GM12878 (cell line): ENCODE results near the gene DYSF. TPM values are rescaled to one million over a fixed set of nuclear protein-coding genes. Genes with fewer than 3 reads are reported as not detected.

ENCODE experiments used
- ATAC-seq: fragments of 200-7000 bp; cut with Tn5 transposase; 3 replicates; pipeline ENCODE4 v1.9.1; 2020; ENCODE audit warnings: mild to moderate bottlenecking, moderate library complexity
- BruUV-seq: library from RNA; stranded (reverse); fragments of 400-500 nt; replicated peaks from 2 replicates; lab custom pipeline; 2021; lab: Mats Ljungman, UMichigan
- CTCF ChIA-PET: fragments of 300-600 bp; sonication (Branson Sonifier 250); formaldehyde crosslinking; extraction: SDS; loops from one replicate; lab custom pipeline; 2021; ENCODE audit warnings: inconsistent platforms; lab: Yijun Ruan, JAX
- POLR2A ChIA-PET: fragments of 350-600 bp; formaldehyde crosslinking; extraction: SDS; loops from one replicate; lab custom pipeline; 2021; ENCODE audit warnings: inconsistent platforms; lab: Charles Lee
- RAD21 ChIA-PET: fragments of 300-600 bp; sonication (Branson Sonifier 250); formaldehyde crosslinking; loops from one replicate; lab custom pipeline; 2023; ENCODE audit warnings: antibody characterized with exemption; ENCODE audit not compliant: unreplicated experiment; lab: Charles Lee
- SMC1A ChIA-PET: fragments of 300-600 bp; sonication (Branson Sonifier 250); formaldehyde crosslinking; loops from one replicate; lab custom pipeline; 2023; ENCODE audit not compliant: unreplicated experiment, uncharacterized antibody; lab: Charles Lee
- DNase-seq: peaks from one replicate; pipeline ENCODE4 v3.0.0-alpha.2; 2011; ENCODE audit warnings: low read depth, low spot score
- FAIRE-seq: peaks from 3 replicates; lab custom pipeline; 2011; peaks lifted over from hg19 to GRCh38; lab: Jason Lieb, UNC
- H2AFZ ChIP-seq: 2 replicates; pipeline ENCODE4 v1.6.0; 2011; ENCODE audit warnings: low read depth, low read length, control low read depth; ENCODE audit not compliant: control insufficient read depth
- H3K27ac ChIP-seq: 2 replicates; pipeline ENCODE4 v1.5.1; 2011; ENCODE audit warnings: control low read depth; ENCODE audit not compliant: control insufficient read depth, insufficient read depth
- H3K27me3 ChIP-seq, 2 experiments: replicated peaks in 1 of 2; 2 replicates each; pipeline versions ENCODE4 v1.6.0 to v1.6.1; 2011; ENCODE audit warnings: low read length in 1 of 2; ENCODE audit not compliant: control insufficient read depth in 2 of 2, insufficient read depth in 2 of 2
- H3K36me3 ChIP-seq, 2 experiments: 2 replicates each; pipeline ENCODE4 v1.5.1; 2011; ENCODE audit warnings: low read length in 1 of 2; ENCODE audit not compliant: control insufficient read depth in 2 of 2, insufficient read depth in 2 of 2
- H3K4me1 ChIP-seq: 2 replicates; pipeline ENCODE4 v1.6.1; 2011; ENCODE audit warnings: mild to moderate bottlenecking, low read length, moderate library complexity, mixed read lengths; ENCODE audit not compliant: control insufficient read depth, insufficient read depth
- H3K4me2 ChIP-seq: 2 replicates; pipeline ENCODE4 v1.6.0; 2011; ENCODE audit warnings: control low read depth; ENCODE audit not compliant: control insufficient read depth, insufficient read depth
- H3K4me3 ChIP-seq: fragments of 200-600 bp; sonication (generic); 2 replicates; pipeline ENCODE4 v1.5.1; 2016
- H3K79me2 ChIP-seq: 2 replicates; pipeline ENCODE4 v1.6.0; 2011; ENCODE audit warnings: low read length; ENCODE audit not compliant: control insufficient read depth, insufficient read depth
- H3K9ac ChIP-seq: 2 replicates; pipeline ENCODE4 v1.8.0; 2011; ENCODE audit warnings: low read length, control low read depth, mixed read lengths; ENCODE audit not compliant: control insufficient read depth, insufficient read depth
- H3K9me3 ChIP-seq: replicated peaks from 3 replicates; pipeline ENCODE4 v1.5.1; 2011; ENCODE audit warnings: mild to moderate bottlenecking, low read length; ENCODE audit not compliant: control insufficient read depth, insufficient read depth
- H4K20me1 ChIP-seq: 2 replicates; pipeline ENCODE4 v1.6.0; 2011; ENCODE audit not compliant: control insufficient read depth, insufficient read depth
- HDAC2 ChIP-seq: fragments of 200-600 bp; sonication (generic); IDR thresholded peaks from 2 replicates; pipeline ENCODE4 v1.6.1; 2017
- HDAC6 ChIP-seq: fragments of 200-600 bp; sonication (generic); IDR thresholded peaks from one replicate; pipeline ENCODE4 v1.8.0; 2017; ENCODE audit warnings: antibody characterized with exemption; ENCODE audit not compliant: unreplicated experiment
- IKZF2 ChIP-seq, 2 experiments: fragments of 450-650 bp; IDR thresholded peaks; 2 replicates each; pipeline ENCODE4 v1.6.1; 2017; ENCODE audit warnings: mild to moderate bottlenecking in 2 of 2, moderate library complexity in 2 of 2
- MEF2B ChIP-seq: fragments of 450-650 bp; IDR thresholded peaks from 2 replicates; pipeline ENCODE4 v1.6.1; 2018; ENCODE audit warnings: mild to moderate bottlenecking, moderate library complexity; ENCODE audit not compliant: partially characterized antibody, poor library complexity, severe bottlenecking
- NBN ChIP-seq: fragments of 450-650 bp; IDR thresholded peaks from 2 replicates; pipeline ENCODE4 v1.6.1; 2016
- RAD51 ChIP-seq: fragments of 450-650 bp; IDR thresholded peaks from 2 replicates; pipeline ENCODE4 v1.6.1; 2016; ENCODE audit warnings: moderate library complexity, mild to moderate bottlenecking, inconsistent platforms
- WGBS: methylation state at CpG from one replicate; pipeline ENCODE4 v1.1.6; 2016; ENCODE audit warnings: low lambda C conversion rate; ENCODE audit not compliant: insufficient replicate concordance, insufficient coverage; ENCODE audit errors: missing lambda C conversion rate; 5-methylcytosine and 5-hydroxymethylcytosine counted together
- in situ Hi-C: fragments of 300-500 bp; cut with MboI; formaldehyde crosslinking; loops from 9 replicates; pipeline ENCODE4 v1.14.3; 2018; ENCODE audit warnings: mixed read lengths
- intact Hi-C: fragments of 100-400 bp; cut with micrococcal nuclease; formaldehyde crosslinking; loops from one replicate; pipeline ENCODE4 v1.14.2; 2022; ENCODE audit not compliant: unreplicated experiment
- polyA plus RNA-seq, 11 experiments: library from polyadenylated mRNA; depleted of rRNA in 4 of 11; unstranded in 6 of 11; stranded (reverse) in 5 of 11; fragments of >200 nt; fragmentation: Nextera tagmentation in 4 of 11; fragmentation: Illumina TruSeq in 1 of 11; extraction: Ambion mirVana in 4 of 11; extraction: Trizol in 1 of 11; gene quantifications; 1 replicate in 1 of 11; 2 replicates in 10 of 11; pipeline versions ENCODE4 v1.2.1 to v1.2.3, GENCODE V29; 2011 to 2016; ENCODE audit warnings: inconsistent platforms in 2 of 11, missing spikeins in 2 of 11, low read depth in 1 of 11
- total RNA-seq, 4 experiments: library from RNA; depleted of rRNA in 3 of 4; stranded (reverse); fragments of >200 nt in 3 of 4; fragmentation: Illumina TruSeq in 1 of 4; extraction: Trizol in 1 of 4; gene quantifications; 2 replicates each; pipeline versions ENCODE4 v1.2.1 to v1.2.3, GENCODE V29; 2013 to 2021

The DYSF gene
- total and polyA plus RNA-seq, 10 of the 15 experiments (the other 5 are each of a cell fraction or from before 2014, with no cell fraction given): under 0.01 to 0.15 (median 0.03) TPM; not detected in 7

GRCh38 chr2:71466301-71467179 is 13.2 kb downstream of the DYSF start:
- ChIA-PET RAD21 (interaction anchor here (0.6 kb wide), 1 partner anchor 166 kb away, joined by 4 read pairs; no protein-coding TSS in a partner anchor), SMC1A (no interaction called here), POLR2A (no interaction called here), CTCF (no interaction called here)
- intact Hi-C loops: no loop called here
- H3K27ac ChIP-seq: no peak overlapping the region
- H3K4me2 ChIP-seq: peak overlapping the region; percentile 65
- no peak overlapping the region for H2AFZ ChIP-seq
- no peaks in the 10 kb centered on the region; the same call in 1 of the 2 replicates for H4K20me1 ChIP-seq
- DNase-seq (no peak), FAIRE-seq (no peak), ATAC-seq (no peak)
- no TSS peak for BruUV-seq
- 10% methylated on average over 75 of the region's 78 CpGs for WGBS
- no peaks in the 10 kb centered on the region for H3K36me3 ChIP-seq
- peak overlapping the region; percentile 53 for H3K4me3 ChIP-seq
- no peaks in the 10 kb centered on the region for H3K4me1 ChIP-seq
- H3K27me3 ChIP-seq: peaks cover 10 to 22% of the 10 kb centered on the region in 2 experiments
- no peak for TF ChIP-seq HDAC2
- peak; percentile 69 for TF ChIP-seq HDAC6
- no peak for TF ChIP-seq IKZF2 (IDR thresholded peaks at IDR 0.05)
- no peak for TF ChIP-seq NBN
- TF ChIP-seq RAD51: no peak
- TF ChIP-seq MEF2B: no peak
- H3K9ac ChIP-seq: no peak overlapping the region
- no peaks in the 10 kb centered on the region for H3K79me2 ChIP-seq
- in situ Hi-C loops: no loop called here
- peaks cover 5% of the 10 kb centered on the region; the same call in 1 of the 3 replicates for H3K9me3 ChIP-seq
